Measurements from ENCODE around the gene AP3D1. TPM values are rescaled to one million over a fixed set of nuclear protein-coding genes. Genes with fewer than 3 reads are reported as not detected.

The AP3D1 gene
- total RNA-seq, 1 experiment from 2014 or later = 103 TPM

GRCh38 chr19:2194513-2195078 is 43.2 kb upstream of the AP3D1 start:
- H3K9me2 ChIP-seq (replicated peaks; ENCODE audit: low read length) = no peaks in the 10 kb centered on the region
- no peaks in the 10 kb centered on the region for H3K27me3 ChIP-seq (ENCODE audit: low read length)
- DNase-seq (no peak), ATAC-seq (no peak)
- H3K4me2 ChIP-seq (ENCODE audit: low read length) = no peak overlapping the region
- no peaks in the 10 kb centered on the region for H3K9me3 ChIP-seq (ENCODE audit: low read length)
- ChIA-PET POLR2A (ENCODE audit: unreplicated experiment) (no interaction called here), CTCF (no interaction called here)
- no peaks in the 10 kb centered on the region for H3F3A ChIP-seq (ENCODE audit: low read length, unreplicated experiment)
- no peaks in the 10 kb centered on the region for H3K4me1 ChIP-seq (ENCODE audit: insufficient read depth, low read length)
- intact Hi-C loops (cut with micrococcal nuclease) = no loop called here
- H3K4me3 ChIP-seq (ENCODE audit: low read length) = no peak overlapping the region
- no peak overlapping the region for H2AFZ ChIP-seq (ENCODE audit: low read length)
- no peak overlapping the region for H3K27ac ChIP-seq (ENCODE audit: low read length)
- BruUV-seq (replicated peaks) = no TSS peak
- no peaks in the 10 kb centered on the region for H3K36me3 ChIP-seq (ENCODE audit: low read depth, low read length)
- H3K9ac ChIP-seq (ENCODE audit: low read length) = no peak overlapping the region
- H4K20me1 ChIP-seq (ENCODE audit: low read length) = no peaks in the 10 kb centered on the region
- TF ChIP-seq CTCF (conservative IDR thresholded peaks at IDR 0.05; ENCODE audit: low read depth, low read length) (no peak), EZH2phosphoT487 (IDR thresholded peaks at IDR 0.05; ENCODE audit: borderline replicate concordance, low read length) (no peak), EZH2 (IDR thresholded peaks at IDR 0.05; ENCODE audit: low read length, unreplicated experiment) (no peak)
- H3K79me2 ChIP-seq (ENCODE audit: low read length) = peaks cover 25% of the 10 kb centered on the region; the same call in 1 of the 2 replicates

DNA sequence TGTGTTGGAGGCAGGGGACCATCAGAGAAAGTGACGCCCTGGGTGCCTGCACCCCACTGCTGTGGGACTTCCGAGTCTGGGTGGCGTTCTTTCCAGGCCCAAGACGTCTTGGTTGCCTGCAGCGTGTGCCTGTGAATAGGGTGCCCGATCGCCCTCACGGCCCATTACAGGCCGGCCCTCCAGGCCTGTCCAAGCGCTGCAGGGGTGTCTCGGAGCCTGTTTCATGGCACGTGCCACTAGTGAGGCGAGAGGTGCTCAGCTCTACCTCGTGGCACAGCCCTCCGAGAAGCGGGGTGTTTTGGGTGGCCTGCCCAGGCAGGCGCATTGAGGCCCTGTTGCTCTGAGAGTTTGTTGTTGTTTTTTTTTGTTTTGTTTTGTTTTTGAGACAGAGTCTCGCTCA is 42.4 kb upstream of the AP3D1 start:
- H3K79me2 ChIP-seq (ENCODE audit: low read length) = peaks cover 27% of the 10 kb centered on the region; the same call in 1 of the 2 replicates
- no TSS peak for BruUV-seq (replicated peaks)

More for the DNA sequence above, 42.4 kb upstream of the AP3D1 start:
- no peak overlapping the region for H3K27ac ChIP-seq (ENCODE audit: low read length)
- no peaks in the 10 kb centered on the region for H3K27me3 ChIP-seq (ENCODE audit: low read length)
- no peak overlapping the region for H3K4me2 ChIP-seq (ENCODE audit: low read length)
- ChIA-PET POLR2A (ENCODE audit: unreplicated experiment) (no interaction called here), CTCF (no interaction called here)
- no peaks in the 10 kb centered on the region for H3K36me3 ChIP-seq (ENCODE audit: low read depth, low read length)
- TF ChIP-seq CTCF (conservative IDR thresholded peaks at IDR 0.05; ENCODE audit: low read depth, low read length) = no peak
- no peak for TF ChIP-seq EZH2phosphoT487 (IDR thresholded peaks at IDR 0.05; ENCODE audit: borderline replicate concordance, low read length)
- TF ChIP-seq EZH2 (IDR thresholded peaks at IDR 0.05; ENCODE audit: low read length, unreplicated experiment) = no peak
- H3K4me3 ChIP-seq (ENCODE audit: low read length) = no peak overlapping the region
- no peaks in the 10 kb centered on the region for H3K4me1 ChIP-seq (ENCODE audit: insufficient read depth, low read length)
- H4K20me1 ChIP-seq (ENCODE audit: low read length) = no peaks in the 10 kb centered on the region
- H3K9me2 ChIP-seq (replicated peaks; ENCODE audit: low read length) = no peaks in the 10 kb centered on the region
- H3K9ac ChIP-seq (ENCODE audit: low read length) = no peak overlapping the region
- H3F3A ChIP-seq (ENCODE audit: low read length, unreplicated experiment) = no peaks in the 10 kb centered on the region
- no peak for ATAC-seq
- intact Hi-C loops (cut with micrococcal nuclease) = no loop called here
- no peak overlapping the region for H2AFZ ChIP-seq (ENCODE audit: low read length)
- DNase-seq = no peak
- no peaks in the 10 kb centered on the region for H3K9me3 ChIP-seq (ENCODE audit: low read length)

All from PC-3 (cell line).